ENCODE measurements around the gene CALHM1.
A peak's percentile ranks its signal among the peaks of the same experiment; 100 is the strongest.
"Not testable (repeated sequence)": the region's sequence is repeated elsewhere in the genome, so short reads cannot be mapped to it uniquely, and the experiment has no call there.

Gene CALHM1

DNA sequence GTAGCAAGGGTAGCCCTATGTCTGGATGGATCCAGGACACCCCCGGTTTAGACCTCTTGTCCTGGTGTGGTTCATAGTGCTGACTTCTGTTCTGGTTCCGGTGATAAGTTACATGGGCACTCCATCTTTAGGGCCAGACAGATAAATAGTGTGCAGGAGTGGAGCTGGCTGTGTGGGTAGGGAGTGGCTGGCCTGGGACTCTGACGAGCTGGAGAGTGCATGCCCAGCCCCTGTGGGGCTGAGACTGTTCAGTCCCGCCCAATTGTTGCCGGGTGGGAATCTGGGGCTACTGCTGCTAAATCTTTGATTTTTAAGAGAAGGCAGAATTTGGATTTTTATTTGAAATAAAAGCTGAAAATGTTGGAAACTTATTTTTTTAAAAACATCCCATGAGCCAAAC is 35.0 kb downstream of the CALHM1 start:
- DNase-seq: no peak

DNA sequence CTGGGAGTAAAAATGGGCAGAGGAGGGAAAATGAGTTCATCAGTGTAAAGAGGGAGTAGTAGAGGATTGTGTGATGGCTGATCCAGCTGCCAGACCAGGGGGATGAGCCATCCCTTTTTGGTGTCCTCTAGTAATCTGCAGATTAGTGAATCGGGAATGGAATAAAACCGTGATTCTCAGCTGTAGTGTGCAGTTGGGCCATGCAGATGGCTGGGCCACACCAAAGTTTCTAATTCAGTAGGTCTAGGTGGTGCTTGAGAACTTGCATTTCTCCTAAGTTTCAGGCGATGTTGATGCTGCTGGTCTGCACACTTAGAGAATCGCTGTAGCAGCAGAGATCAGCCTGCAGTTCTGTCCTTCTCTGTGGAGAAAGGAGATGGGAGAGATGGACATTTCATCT is 39.6 kb downstream of the CALHM1 start:
- no peak for DNase-seq

DNA sequence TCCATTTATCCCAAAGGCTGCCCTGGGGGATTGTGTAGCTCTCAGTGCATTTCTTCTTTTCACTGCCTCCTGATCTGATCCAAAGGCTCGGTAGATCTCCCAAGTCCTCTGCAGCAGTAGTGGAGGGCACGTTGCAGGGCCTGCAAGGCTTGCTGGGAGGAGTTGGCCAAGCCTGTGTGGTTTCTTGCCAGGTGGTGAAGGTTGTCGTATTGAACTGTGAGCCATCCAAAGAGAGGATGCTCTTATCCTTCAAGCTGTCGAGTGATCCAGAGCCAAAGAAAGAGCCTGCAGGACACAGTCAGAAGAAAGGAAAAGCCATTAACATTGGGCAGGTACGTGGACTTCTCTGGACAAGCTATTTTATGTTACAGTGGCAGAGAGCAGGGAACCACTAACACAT is 41.1 kb downstream of the CALHM1 start:
- DNase-seq: peak in 1 of 2 experiments; percentile 39

DNA sequence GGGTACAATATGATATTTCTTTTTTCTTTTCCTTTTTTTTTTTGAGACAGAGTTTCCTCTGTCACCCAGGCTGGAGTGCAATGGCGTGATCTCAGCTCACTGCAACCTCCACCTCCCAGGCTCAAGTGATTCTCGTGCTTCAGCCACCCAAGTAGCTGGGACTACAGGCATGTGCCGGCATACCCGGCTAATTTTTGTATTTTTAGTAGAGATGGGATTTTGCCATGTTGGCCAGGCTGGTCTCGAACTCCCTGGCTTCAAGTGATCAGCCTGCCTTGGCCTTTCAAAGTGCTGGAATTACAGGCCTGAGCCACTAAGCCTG is 41.6 kb downstream of the CALHM1 start:
- DNase-seq: not testable (repeated sequence)

DNA sequence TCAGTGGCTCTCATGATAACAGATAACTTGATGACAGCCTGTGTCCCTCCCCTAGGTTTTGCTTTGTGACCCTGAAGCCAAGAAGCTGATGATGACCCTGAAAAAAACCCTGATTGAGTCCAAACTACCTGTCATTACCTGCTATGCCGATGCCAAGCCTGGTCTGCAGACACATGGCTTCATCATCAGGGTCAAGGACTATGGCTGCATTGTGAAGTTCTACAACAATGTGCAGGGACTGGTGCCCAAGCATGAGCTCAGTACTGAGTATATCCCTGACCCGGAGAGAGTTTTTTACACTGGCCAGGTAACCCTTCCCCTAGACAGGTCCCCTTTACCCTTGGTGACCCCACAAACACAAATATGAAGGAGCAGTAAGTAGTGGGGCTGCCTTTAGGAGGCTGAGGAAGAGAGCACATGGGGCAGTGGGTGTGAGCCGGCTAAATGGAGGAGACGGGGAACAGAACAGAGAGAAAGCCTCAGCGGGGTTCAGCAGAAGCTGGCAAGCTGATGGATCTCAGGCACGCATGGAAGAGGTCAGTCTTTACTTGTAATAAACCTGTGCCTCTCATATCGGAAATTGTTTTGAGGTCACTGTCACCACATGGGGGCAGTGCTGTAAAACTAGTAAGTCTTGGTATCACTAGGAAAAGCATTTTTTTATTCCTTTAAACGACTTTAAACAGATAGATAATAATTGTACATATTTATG is 42.1 kb downstream of the CALHM1 start:
- DNase-seq: peak in 1 of 2 experiments; percentile 42

DNA sequence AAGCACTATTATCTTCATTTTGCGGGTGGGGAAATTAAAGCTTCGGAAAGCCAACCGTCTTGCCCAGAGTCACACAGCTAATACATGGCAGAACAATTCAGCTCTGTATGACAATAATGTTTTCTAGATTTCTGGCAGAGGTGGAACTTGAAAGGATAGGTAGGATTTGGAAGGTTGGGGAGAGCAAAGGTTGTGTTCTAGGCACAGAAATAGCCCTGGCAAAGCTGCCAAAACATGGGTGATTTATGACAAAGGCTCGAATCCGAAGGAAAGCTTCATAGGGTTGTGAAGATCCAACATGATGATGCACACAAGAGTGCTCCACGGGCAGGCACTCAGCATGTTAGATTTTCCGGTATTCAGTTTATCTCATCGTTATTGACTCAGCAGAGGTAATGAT is 43.1 kb downstream of the CALHM1 start:
- no peak for DNase-seq

DNA sequence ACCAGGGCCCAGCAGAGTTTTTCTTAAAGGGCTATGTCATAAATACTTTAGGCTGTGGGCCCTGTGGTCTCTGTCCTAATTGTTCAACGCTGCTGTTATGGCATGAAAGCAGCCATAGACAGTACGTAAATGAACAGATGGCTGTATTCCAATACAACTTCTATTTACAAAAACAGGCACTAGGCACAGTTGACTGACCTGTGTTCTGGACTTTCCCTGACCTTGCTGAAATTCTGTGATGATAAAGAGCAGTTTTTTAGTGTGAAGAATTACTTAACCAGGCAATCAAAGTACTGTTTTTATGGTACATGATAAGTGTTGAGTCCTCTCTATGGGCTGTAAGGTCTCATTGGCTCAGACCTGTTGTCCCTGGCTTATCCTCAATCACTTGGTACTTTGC is 45.1 kb downstream of the CALHM1 start:
- DNase-seq: no peak
